Activated T-helper 17 cell treated with anti-CD3 and anti-CD28 coated beads, Interleukin-2, amount 50 U/mL, for 72 hours (primary cell): ENCODE results near the gene PBLD. TPM values are rescaled to one million over a fixed set of nuclear protein-coding genes. Genes with fewer than 3 reads are reported as not detected.

Experiments
- ATAC-seq: fragments of 150-1000 bp; cut with Tn5 transposase; replicated peaks from 2 replicates; pipeline ENCODE4 v1.10.0; 2021; ENCODE audit warnings: mild to moderate bottlenecking, moderate library complexity
- H3K27ac Mint-ChIP-seq: one replicate; pipeline ENCODE4 v1.8.0; 2022; ENCODE audit warnings: mixed read lengths
- H3K27me3 Mint-ChIP-seq: one replicate; pipeline ENCODE4 v1.8.0; 2022; ENCODE audit warnings: mixed read lengths
- H3K36me3 Mint-ChIP-seq: one replicate; pipeline ENCODE4 v1.8.0; 2022; ENCODE audit warnings: low read depth, mild to moderate bottlenecking, mixed read lengths
- H3K4me1 Mint-ChIP-seq: one replicate; pipeline ENCODE4 v1.8.0; 2022; ENCODE audit warnings: mixed read lengths
- H3K4me3 Mint-ChIP-seq: one replicate; pipeline ENCODE4 v1.8.0; 2022; ENCODE audit warnings: mild to moderate bottlenecking, mixed read lengths
- H3K9me3 Mint-ChIP-seq: one replicate; pipeline ENCODE4 v1.8.0; 2022; ENCODE audit warnings: mixed read lengths
- total RNA-seq, 2 donors: library from RNA; stranded (reverse); gene quantifications; one replicate each; pipeline ENCODE4 v1.2.3, GENCODE V29; 2022

The PBLD gene
- total RNA-seq, 2 donors from 2014 or later: 0.58 to 0.69 TPM

GRCh38 chr10:68239069-68239468 is 93.7 kb downstream of the PBLD start:
- no peak overlapping the region for H3K27ac Mint-ChIP-seq
- H3K4me1 Mint-ChIP-seq: no peaks in the 10 kb centered on the region
- no peaks in the 10 kb centered on the region for H3K9me3 Mint-ChIP-seq
- no peaks in the 10 kb centered on the region for H3K27me3 Mint-ChIP-seq
- no peak for ATAC-seq
- H3K36me3 Mint-ChIP-seq: no peaks in the 10 kb centered on the region
- no peak overlapping the region for H3K4me3 Mint-ChIP-seq

GRCh38 chr10:68238371-68238770 is 94.4 kb downstream of the PBLD start:
- no peak overlapping the region for H3K4me3 Mint-ChIP-seq
- no peaks in the 10 kb centered on the region for H3K4me1 Mint-ChIP-seq
- no peaks in the 10 kb centered on the region for H3K36me3 Mint-ChIP-seq
- H3K27me3 Mint-ChIP-seq: peaks cover 3% of the 10 kb centered on the region
- no peaks in the 10 kb centered on the region for H3K9me3 Mint-ChIP-seq
- no peak for ATAC-seq
- H3K27ac Mint-ChIP-seq: no peak overlapping the region

GRCh38 chr10:68237173-68237572 is 95.6 kb downstream of the PBLD start:
- ATAC-seq: no peak
- no peak overlapping the region for H3K4me3 Mint-ChIP-seq
- no peaks in the 10 kb centered on the region for H3K9me3 Mint-ChIP-seq
- H3K27ac Mint-ChIP-seq: no peak overlapping the region
- H3K4me1 Mint-ChIP-seq: no peaks in the 10 kb centered on the region
- H3K36me3 Mint-ChIP-seq: no peaks in the 10 kb centered on the region
- H3K27me3 Mint-ChIP-seq: peaks cover 10% of the 10 kb centered on the region

- Mint-ChIP-seq H3K9me3 (no peaks in the 10 kb centered on the region), H3K4me1 (no peaks in the 10 kb centered on the region), H3K27me3 (peaks cover 19% of the 10 kb centered on the region), H3K27ac (no peak overlapping the region), H3K36me3 (no peaks in the 10 kb centered on the region), H3K4me3 (no peak overlapping the region)
- ATAC-seq: no peak
These were observed 97.1 kb downstream of the PBLD start for GRCh38 chr10:68235581-68235980.

- H3K36me3 Mint-ChIP-seq: no peaks in the 10 kb centered on the region
- no peak overlapping the region for H3K4me3 Mint-ChIP-seq
- H3K27me3 Mint-ChIP-seq: peaks cover 19% of the 10 kb centered on the region
- H3K9me3 Mint-ChIP-seq: no peaks in the 10 kb centered on the region
- ATAC-seq: no peak
- no peaks in the 10 kb centered on the region for H3K4me1 Mint-ChIP-seq
- no peak overlapping the region for H3K27ac Mint-ChIP-seq
These were observed 97.6 kb downstream of the PBLD start for GRCh38 chr10:68235111-68235510.

- Mint-ChIP-seq H3K9me3 (no peaks in the 10 kb centered on the region), H3K27me3 (peaks cover 23% of the 10 kb centered on the region), H3K4me1 (no peaks in the 10 kb centered on the region), H3K4me3 (no peak overlapping the region), H3K27ac (no peak overlapping the region), H3K36me3 (no peaks in the 10 kb centered on the region)
- no peak for ATAC-seq
These were observed 99.7 kb downstream of the PBLD start for GRCh38 chr10:68233046-68233445.

Other genes starting within 250 kb of the PBLD start
- 1 to 10 TPM in 1 of 2 donors, not detected in 1; 1.1 TPM for gene MYPN, start 223.4 kb downstream of the PBLD start, total RNA-seq
- gene ATOH7, start 100.8 kb downstream of the PBLD start, total RNA-seq: not detected
- 100 to 1,000 TPM; 113 to 133 TPM for gene HNRNPH3, start 864 bp downstream of the PBLD start, total RNA-seq
- 10 to 100 TPM in 1 of 2 donors, 1 to 10 TPM in 1; 9.6 to 12.3 TPM for gene RUFY2, start 74.3 kb upstream of the PBLD start, total RNA-seq
- 10 to 100 TPM; 35.0 to 39.8 TPM for gene DNA2, start 139.0 kb upstream of the PBLD start, total RNA-seq
- gene SLC25A16, start 194.6 kb upstream of the PBLD start, total RNA-seq: 10 to 100 TPM; 16.6 to 17.0 TPM
- gene TET1, start 227.4 kb upstream of the PBLD start, total RNA-seq: under 1 TPM; 0.86 to 0.87 TPM